Stimulated activated CD4-positive, alpha-beta T cell treated with anti-CD3 and anti-CD28 coated beads, Interleukin-12 subunit alpha, Interleukin-12 subunit beta, amount 100 ng/mL, for 24 hours (primary cell): ENCODE results near the gene TSPAN14.
A peak's percentile ranks its signal among the peaks of the same experiment; 100 is the strongest.

Experiments
- DNase-seq, 2 experiments: peaks; one replicate each; pipeline ENCODE4 v3.0.0-alpha.2; 2020; ENCODE audit warnings: low read depth in 2 of 2

TSPAN14 gene

GRCh38 chr10:80421707-80422536 is 32.2 kb upstream of the TSPAN14 start:
- DNase-seq = no peak

GRCh38 chr10:80425901-80426300 is 28.2 kb upstream of the TSPAN14 start:
- DNase-seq = no peak

DNA sequence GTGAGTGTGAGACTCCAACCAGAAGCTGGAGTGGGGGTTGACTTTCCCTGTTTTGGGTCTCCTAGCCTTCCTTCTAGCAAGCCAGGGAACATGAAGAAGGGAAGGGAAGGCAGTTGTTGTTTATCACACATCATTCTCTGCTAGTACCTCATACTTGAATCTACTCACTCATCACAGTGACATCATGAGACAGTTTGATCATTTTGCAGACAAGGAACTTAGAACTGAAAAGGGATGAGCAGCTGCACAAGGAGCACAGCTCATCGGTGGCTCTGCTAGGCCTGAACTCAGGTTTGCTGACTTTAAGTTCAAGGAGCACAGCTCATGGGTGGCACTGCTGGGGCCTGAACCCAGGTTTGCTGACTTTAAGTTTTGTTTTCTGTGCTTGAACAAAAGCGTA is 26.6 kb upstream of the TSPAN14 start:
- DNase-seq = no peak

DNA sequence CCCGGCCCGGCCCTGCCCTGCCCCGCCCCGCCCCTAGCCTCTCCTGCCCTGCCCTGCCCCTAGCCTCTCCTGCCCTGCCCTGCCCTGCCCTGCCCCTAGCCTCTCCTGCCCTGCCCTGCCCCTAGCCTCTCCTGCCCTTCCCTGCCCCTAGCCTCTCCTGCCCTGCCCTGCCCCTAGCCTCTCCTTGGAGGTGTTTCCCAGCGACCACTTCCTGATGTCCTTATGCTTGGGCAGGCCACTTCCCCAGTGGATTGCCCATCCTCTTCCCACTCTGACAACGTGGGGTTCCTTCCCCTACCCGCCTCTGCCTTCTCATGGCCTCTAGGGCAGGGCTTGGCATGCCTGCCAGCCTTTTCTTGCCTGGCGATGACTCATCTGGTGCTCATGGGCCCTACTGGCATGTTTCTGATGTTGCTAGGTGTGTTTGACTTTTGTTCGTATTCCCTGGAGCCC is 24.6 kb upstream of the TSPAN14 start:
- no peak for DNase-seq

DNA sequence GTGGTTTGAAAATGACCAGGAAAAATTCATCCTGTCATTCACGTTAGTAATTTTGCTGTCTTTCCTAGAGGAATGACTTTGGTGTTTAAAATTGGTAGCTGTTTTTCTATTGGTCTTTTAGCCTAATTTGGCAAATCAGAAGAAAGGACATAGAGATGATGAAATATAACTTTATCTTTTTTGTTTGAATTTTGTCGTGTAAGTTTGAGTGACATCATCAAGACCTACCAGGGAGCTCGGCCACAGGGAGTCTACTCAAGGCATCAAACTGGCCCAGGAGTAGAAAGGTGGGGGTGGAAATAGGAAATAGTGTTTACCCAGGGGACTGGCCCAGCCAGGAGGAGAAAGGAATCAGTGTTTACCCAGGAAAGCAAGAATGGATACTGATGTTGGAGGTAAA is 21.0 kb upstream of the TSPAN14 start:
- no peak for DNase-seq

DNA sequence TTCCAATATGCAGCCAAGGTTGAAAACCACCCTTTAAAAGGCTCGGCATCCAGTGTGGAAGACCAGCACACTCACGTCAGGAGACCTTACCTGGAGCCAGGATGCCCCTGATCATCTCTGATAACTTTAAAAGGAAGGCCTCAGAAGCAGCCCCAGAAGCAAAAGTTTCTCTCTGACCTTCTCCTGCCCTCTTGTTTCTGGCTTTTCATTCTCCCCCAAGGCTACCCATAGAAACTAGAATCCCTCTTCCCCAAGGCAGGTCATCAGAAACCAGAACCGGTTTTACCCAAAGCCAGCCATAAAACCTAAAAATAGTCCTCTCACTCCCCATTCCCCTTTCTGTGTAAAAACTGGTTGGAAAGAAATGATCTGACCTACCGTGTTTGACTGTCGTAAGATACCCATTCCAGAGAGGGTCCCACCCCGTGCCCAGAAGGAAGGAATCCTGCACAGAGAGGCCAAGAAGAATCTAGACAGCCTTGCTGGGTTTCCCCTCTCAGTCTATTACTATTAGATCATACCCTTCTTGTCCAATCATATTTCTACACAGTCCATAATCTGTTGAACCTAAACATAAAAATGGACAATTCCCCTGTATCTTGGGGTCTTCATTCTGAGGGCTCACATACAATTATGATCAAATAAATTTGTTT is 17.5 kb upstream of the TSPAN14 start:
- DNase-seq = no peak

- no peak for DNase-seq
Measured at GRCh38 chr10:80437227-80437626, 16.9 kb upstream of the TSPAN14 start.

DNA sequence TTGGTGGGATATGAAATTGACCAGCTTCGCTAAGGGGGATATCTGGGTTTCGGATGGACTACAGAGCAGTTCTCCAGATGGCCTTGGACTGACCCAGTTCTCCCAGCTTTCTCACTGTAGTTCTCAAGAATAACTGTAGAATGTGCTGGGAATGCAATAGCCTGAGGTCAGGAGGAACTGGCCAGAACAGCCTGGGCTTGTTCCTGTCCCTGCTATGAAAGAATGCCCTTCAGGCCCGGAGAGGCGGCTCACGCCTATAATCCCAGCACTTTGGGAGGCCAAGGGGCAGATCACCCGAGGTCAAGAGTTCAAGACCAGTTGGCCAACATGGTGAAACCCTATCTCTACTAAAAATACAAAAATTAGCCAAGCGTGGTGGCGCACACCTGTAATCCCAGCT is 12.3 kb upstream of the TSPAN14 start:
- no peak for DNase-seq

- DNase-seq = no peak
Measured at GRCh38 chr10:80442879-80443278, 11.2 kb upstream of the TSPAN14 start.

DNA sequence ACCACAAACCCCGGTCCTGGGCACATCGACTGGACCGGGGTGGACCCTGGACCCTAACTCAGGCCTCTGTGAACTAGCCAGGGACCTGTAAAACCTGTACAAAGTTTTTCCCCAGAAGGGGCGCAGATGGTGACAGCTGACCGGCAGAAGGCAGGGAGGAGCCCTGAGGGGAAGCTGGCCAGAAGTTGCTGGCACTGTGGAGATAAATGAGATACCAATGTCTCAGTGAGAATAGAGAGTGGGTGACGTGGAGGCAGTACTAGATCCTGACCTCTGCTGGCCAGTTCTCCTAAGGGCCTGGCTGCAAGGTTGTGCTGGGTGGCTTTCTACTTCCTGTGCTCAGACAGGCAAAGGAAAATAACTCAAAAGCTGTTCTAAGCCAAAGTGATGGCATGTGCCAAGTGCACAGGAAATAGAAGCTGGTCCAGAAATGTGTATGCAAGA is 10.6 kb upstream of the TSPAN14 start:
- DNase-seq = no peak

- DNase-seq = no peak
Measured at GRCh38 chr10:80444124-80444523, 10.0 kb upstream of the TSPAN14 start.

- peak; percentile 48 to 64 for DNase-seq
Measured at GRCh38 chr10:80444646-80445319, 9.3 kb upstream of the TSPAN14 start.

DNA sequence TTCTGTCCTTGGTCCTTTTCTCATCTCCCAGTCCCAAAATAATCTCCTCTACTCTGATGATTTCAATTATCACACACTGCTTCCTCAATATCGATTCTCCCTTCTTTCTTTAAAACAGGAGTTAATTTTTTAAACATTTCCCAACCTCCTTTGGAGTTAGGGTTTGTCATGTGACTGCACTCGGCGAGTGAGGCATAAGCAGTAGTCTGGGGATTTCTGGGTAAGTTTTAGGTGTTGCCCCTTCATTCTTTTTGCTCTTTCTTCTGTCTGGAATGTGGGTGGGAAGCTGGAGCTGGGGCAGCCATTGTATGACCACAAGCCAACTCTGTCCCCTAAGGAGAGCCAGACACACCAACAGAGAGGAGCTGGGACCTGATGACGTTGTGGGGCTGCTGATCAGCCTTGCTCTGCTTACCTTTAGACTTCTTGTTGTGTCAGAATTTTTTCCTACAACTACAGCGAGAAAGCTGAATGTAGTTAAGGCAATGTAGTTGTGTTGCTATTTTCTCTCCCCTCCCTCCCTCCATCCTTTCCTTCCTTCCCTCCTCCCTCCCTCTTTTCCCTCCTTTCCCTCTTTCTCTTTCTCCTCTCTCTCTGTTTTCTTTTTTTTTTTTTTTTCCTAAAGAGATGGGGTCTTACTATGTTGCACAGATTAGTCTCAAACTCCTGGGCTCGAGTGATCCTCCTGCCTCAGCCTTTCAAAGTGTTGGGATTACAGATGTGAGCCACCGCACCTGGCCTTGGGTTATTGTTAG is 6.5 kb upstream of the TSPAN14 start:
- no peak for DNase-seq

DNA sequence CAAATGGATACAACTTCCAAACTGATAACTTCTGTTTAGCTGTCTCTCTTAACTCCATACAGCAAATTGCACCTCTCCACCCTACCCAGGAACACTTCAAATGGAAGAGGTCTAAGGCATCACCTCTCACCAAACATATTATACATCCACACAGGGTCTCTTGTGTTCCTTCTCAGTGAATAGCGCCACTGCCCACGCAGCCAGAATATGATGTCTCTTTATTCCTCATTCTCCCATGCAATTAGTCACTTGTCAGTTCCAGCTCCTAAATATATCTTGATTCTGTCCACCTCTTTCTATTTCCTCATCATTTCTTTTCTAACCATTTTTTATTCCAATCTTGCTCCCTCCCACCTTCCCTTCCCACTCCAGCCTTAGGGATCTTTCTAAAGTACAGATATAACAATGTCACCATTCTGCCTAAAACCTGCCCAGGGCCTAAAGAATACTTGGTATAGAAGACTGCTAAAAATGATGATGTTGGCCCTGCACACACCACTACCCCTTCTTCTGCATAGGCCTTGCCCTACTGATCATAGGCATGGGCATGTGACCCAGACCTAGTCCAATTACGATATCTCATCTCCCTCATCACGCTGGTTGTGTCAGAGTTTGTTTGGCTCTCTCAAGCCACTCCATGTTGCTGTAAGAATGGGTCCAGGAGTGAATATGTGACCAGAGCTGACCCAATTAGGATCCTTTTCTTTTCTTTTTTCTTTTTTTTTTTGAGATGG is 5.7 kb upstream of the TSPAN14 start:
- DNase-seq = no peak

GRCh38 chr10:80449520-80449919 is 4.6 kb upstream of the TSPAN14 start:
- DNase-seq = no peak

DNA sequence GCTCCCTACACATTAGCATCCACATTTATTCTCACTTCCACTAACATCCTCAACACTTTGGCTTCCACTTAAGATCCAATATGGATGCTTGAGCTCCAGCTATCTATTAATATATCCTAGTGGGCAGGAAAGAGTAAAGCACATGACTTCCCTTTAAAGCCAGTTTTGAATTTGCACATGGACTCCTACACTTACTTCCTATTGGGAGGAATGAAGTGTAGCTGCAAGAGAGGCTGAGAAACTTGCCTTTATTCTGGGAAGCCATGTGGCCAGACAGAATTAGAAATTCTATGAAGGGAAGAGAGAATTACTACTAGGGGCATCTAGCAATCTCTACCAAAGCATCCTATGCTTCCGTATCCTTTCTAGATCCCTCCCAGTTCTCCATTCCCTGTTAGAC is 3.0 kb upstream of the TSPAN14 start:
- DNase-seq = no peak

- no peak for DNase-seq
Measured at GRCh38 chr10:80452069-80452468, 2.0 kb upstream of the TSPAN14 start.

DNA sequence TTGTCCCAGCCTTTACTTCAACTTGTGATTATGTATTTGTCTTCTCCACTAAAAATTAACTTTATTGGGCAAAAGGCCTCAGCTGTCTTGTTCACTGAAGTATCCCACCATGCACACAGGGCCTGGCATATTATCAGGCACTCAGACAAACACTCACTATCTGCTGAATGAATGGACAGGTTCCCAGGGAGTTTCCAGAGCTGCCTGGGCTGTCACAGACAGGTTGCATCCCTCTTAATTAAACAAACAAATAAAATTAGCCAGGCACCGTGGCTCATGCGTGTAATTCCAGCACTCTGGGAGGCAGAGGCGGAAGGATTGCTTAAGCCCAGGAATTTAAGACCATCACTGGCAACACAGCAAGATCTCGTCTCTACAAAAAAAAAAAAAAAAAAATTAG is 1.5 kb upstream of the TSPAN14 start:
- no peak for DNase-seq

DNA sequence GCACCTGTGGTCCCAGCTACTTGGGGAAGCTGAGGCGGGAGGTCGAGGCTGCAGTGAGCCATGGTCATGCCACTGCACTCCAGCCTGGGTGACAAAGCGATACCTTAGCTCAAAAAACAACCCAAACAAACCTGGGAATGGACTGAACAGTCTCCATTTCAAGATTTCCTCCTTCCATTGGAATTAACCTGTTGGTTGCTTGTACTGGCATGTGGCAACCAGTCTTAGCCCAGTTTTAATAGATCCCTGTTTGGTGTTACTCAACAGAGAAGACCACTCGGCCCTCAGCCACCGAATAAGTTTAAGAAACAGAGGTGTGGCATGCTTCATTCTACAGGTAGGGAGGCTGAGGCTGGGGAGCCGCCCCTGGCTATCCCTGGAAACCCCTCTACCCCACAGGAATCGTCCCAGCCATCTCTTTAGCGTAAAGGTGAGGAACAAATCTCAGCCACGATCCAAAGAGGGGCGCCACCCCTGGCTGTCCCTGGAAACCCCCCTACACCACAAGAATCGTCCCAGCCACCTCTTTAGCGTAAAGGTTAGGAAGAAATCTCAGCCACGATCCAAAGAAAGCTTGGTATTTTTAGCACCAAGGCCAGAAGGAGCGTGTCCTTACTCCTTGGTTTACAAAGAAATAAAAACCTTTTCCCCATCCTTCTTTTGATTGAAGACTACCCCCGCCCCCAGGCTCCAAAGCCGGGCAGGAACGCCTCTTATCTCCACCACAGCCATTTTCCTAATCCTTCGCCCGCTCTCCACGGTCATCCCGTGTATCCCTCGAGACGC is 861 bp upstream of the TSPAN14 start:
- no peak for DNase-seq
